Rectal smooth muscle tissue (tissue), 1 donor: ENCODE data around the gene CGB1.
A peak's percentile ranks its signal among the peaks of the same experiment; 100 is the strongest.

Experiments used
- H3K27ac ChIP-seq: one replicate; pipeline ENCODE4 v1.7.0; 2013; ENCODE audit warnings: low read depth, low read length, inconsistent platforms
- H3K27me3 ChIP-seq: one replicate; pipeline ENCODE4 v1.7.0; 2013; ENCODE audit warnings: low read length; ENCODE audit not compliant: control insufficient read depth, insufficient read depth
- H3K36me3 ChIP-seq: one replicate; pipeline ENCODE4 v1.7.0; 2013; ENCODE audit warnings: low read length; ENCODE audit not compliant: control insufficient read depth, insufficient read depth
- H3K4me1 ChIP-seq: one replicate; pipeline ENCODE4 v1.7.0; 2013; ENCODE audit warnings: low read length; ENCODE audit not compliant: control insufficient read depth, insufficient read depth
- H3K4me3 ChIP-seq: one replicate; pipeline ENCODE4 v1.7.0; 2013; ENCODE audit warnings: low read length
- H3K9ac ChIP-seq: one replicate; pipeline ENCODE4 v1.7.0; 2013; ENCODE audit warnings: low read length

CGB1 gene

GRCh38 chr19:49017041-49017665 lies 19.5 kb downstream of the CGB1 start, which contains the start of gene LHB:
Gene LHB (minus strand): TSS chr19:49017091. CDS start chr19:49017081, 10 bp downstream.
- Histone ChIP-seq H3K4me1 (peaks cover 2% of the 10 kb centered on the region), H3K27me3 (peaks cover 16% of the 10 kb centered on the region), H3K27ac (no peak within 1 kb of the TSS), H3K36me3 (peaks cover 13% of the 10 kb centered on the region), H3K4me3 (peak within 1 kb of the TSS; percentile 61), H3K9ac (no peak within 1 kb of the TSS)

- Histone ChIP-seq H3K9ac (no peak overlapping the region), H3K27ac (no peak overlapping the region), H3K4me1 (peaks cover 2% of the 10 kb centered on the region), H3K4me3 (no peak overlapping the region), H3K36me3 (peaks cover 15% of the 10 kb centered on the region), H3K27me3 (peaks cover 16% of the 10 kb centered on the region)
Measured at GRCh38 chr19:49016067-49016839, 20.4 kb downstream of the CGB1 start.

- Histone ChIP-seq H3K4me1 (peaks cover 2% of the 10 kb centered on the region), H3K36me3 (peaks cover 20% of the 10 kb centered on the region), H3K27me3 (peaks cover 6% of the 10 kb centered on the region), H3K9ac (no peak overlapping the region), H3K4me3 (no peak overlapping the region), H3K27ac (no peak overlapping the region)
Measured at GRCh38 chr19:49014870-49015255, 21.8 kb downstream of the CGB1 start.

- Histone ChIP-seq H3K27ac (no peak overlapping the region), H3K27me3 (peaks cover 3% of the 10 kb centered on the region), H3K9ac (no peak overlapping the region), H3K36me3 (peaks cover 24% of the 10 kb centered on the region), H3K4me3 (no peak overlapping the region), H3K4me1 (peaks cover 2% of the 10 kb centered on the region)
Measured at GRCh38 chr19:49014123-49014869, 22.4 kb downstream of the CGB1 start.

- Histone ChIP-seq H3K9ac (no peak overlapping the region), H3K27me3 (no peaks in the 10 kb centered on the region), H3K4me3 (no peak overlapping the region), H3K4me1 (no peaks in the 10 kb centered on the region), H3K27ac (no peak overlapping the region), H3K36me3 (peaks cover 35% of the 10 kb centered on the region)
Measured at GRCh38 chr19:49011194-49011593, 25.5 kb downstream of the CGB1 start.

GRCh38 chr19:49010453-49010852 lies 26.2 kb downstream of the CGB1 start:
- H3K27ac ChIP-seq, result no peak overlapping the region
- no peaks in the 10 kb centered on the region for H3K4me1 ChIP-seq
- H3K4me3 ChIP-seq, result no peak overlapping the region
- no peak overlapping the region for H3K9ac ChIP-seq
- peaks cover 36% of the 10 kb centered on the region for H3K36me3 ChIP-seq
- no peaks in the 10 kb centered on the region for H3K27me3 ChIP-seq

GRCh38 chr19:49009828-49010227 lies 26.9 kb downstream of the CGB1 start:
- H3K27me3 ChIP-seq, result no peaks in the 10 kb centered on the region
- H3K36me3 ChIP-seq, result peaks cover 36% of the 10 kb centered on the region
- no peaks in the 10 kb centered on the region for H3K4me1 ChIP-seq
- H3K9ac ChIP-seq, result no peak overlapping the region
- no peak overlapping the region for H3K4me3 ChIP-seq
- no peak overlapping the region for H3K27ac ChIP-seq

GRCh38 chr19:49006905-49007304 lies 29.8 kb downstream of the CGB1 start:
- Histone ChIP-seq H3K27ac (no peak overlapping the region), H3K36me3 (peaks cover 30% of the 10 kb centered on the region), H3K4me3 (no peak overlapping the region), H3K27me3 (no peaks in the 10 kb centered on the region), H3K9ac (no peak overlapping the region), H3K4me1 (no peaks in the 10 kb centered on the region)

GRCh38 chr19:49004964-49005614 lies 31.6 kb downstream of the CGB1 start:
- Histone ChIP-seq H3K27me3 (no peaks in the 10 kb centered on the region), H3K4me1 (no peaks in the 10 kb centered on the region), H3K27ac (no peak overlapping the region), H3K4me3 (no peak overlapping the region), H3K36me3 (peaks cover 24% of the 10 kb centered on the region), H3K9ac (no peak overlapping the region)

GRCh38 chr19:49004133-49004532 lies 32.6 kb downstream of the CGB1 start:
- H3K36me3 ChIP-seq, result peaks cover 19% of the 10 kb centered on the region
- H3K4me3 ChIP-seq, result no peak overlapping the region
- H3K9ac ChIP-seq, result no peak overlapping the region
- H3K4me1 ChIP-seq, result no peaks in the 10 kb centered on the region
- H3K27me3 ChIP-seq, result no peaks in the 10 kb centered on the region
- no peak overlapping the region for H3K27ac ChIP-seq

- Histone ChIP-seq H3K4me1 (no peaks in the 10 kb centered on the region), H3K27me3 (no peaks in the 10 kb centered on the region), H3K9ac (no peak overlapping the region), H3K4me3 (no peak overlapping the region), H3K36me3 (no peaks in the 10 kb centered on the region), H3K27ac (no peak overlapping the region)
Measured at GRCh38 chr19:48999481-49000325, 37.0 kb downstream of the CGB1 start.
